NT2/D1 (cell line): ENCODE results near the gene PDPK1.
"Not testable (repeated sequence)": the region's sequence is repeated elsewhere in the genome, so short reads cannot be mapped to it uniquely, and the experiment has no call there.

Source experiments
- SUZ12 ChIP-seq: IDR thresholded peaks from 2 replicates; pipeline ENCODE4 v1.6.1; 2011; ENCODE audit not compliant: insufficient read length, insufficient read depth; ENCODE audit errors: extremely low read depth
- YY1 ChIP-seq: IDR thresholded peaks from 2 replicates; pipeline ENCODE4 v1.6.1; 2011; ENCODE audit not compliant: insufficient read length, insufficient read depth
- ZNF274 ChIP-seq: IDR thresholded peaks from 2 replicates; pipeline ENCODE4 v1.6.1; 2011; ENCODE audit warnings: mild to moderate bottlenecking, low read depth, low read length

DNA sequence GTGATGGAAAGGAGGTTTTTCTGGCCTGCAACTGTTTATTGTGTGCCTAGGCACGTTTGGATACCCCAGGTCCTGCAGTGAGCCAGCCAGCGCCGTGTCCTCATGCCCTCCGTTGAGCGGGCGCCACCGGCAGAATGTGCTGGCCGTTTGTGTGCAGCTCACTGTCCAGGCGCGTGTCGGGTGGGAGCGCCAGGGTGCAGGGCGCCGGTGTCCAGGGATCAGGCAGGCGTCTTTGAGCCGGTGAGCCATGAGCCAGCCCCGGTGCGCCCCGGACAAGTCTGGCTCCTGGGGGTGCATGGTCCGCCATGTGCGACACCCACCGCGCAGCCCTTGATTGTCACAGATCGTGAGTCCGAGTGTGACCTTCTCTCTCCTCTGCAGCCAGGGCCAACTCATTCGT, 39.2 kb downstream of the PDPK1 start:
- TF ChIP-seq ZNF274, SUZ12, YY1: not testable (repeated sequence)
